Vagina (tissue), 2 donors: Measurements from ENCODE around the gene SHANK1.
"Not testable (repeated sequence)": the region's sequence is repeated elsewhere in the genome, so short reads cannot be mapped to it uniquely, and the experiment has no call there.

ENCODE experiments used
- CTCF ChIP-seq, 3 experiments: fragments of 450-650 bp in 2 of 3; fragments of 200-600 bp in 1 of 3; sonication (generic) in 1 of 3; IDR thresholded peaks; one replicate each; pipeline ENCODE4 v1.5.1; 2017 to 2019; ENCODE audit warnings: antibody characterized with exemption in 3 of 3, mild to moderate bottlenecking in 2 of 3, moderate library complexity in 2 of 3
- POLR2A ChIP-seq, 2 donors: fragments of 450-650 bp; IDR thresholded peaks; one replicate each; pipeline ENCODE4 v1.6.1; 2017; ENCODE audit warnings: antibody characterized with exemption in 2 of 2, mild to moderate bottlenecking in 2 of 2, moderate library complexity in 2 of 2

GRCh38 chr19:50759076-50759475, 39.5 kb upstream of the SHANK1 start:
- TF ChIP-seq CTCF, POLR2A (IDR thresholded peaks at IDR 0.05): not testable (repeated sequence)
